ENCODE data around the gene ASIC5. TPM values are rescaled to one million over a fixed set of nuclear protein-coding genes. Genes with fewer than 3 reads are reported as not detected.

The ASIC5 gene
- total and polyA plus RNA-seq, 9 donors = not detected

DNA sequence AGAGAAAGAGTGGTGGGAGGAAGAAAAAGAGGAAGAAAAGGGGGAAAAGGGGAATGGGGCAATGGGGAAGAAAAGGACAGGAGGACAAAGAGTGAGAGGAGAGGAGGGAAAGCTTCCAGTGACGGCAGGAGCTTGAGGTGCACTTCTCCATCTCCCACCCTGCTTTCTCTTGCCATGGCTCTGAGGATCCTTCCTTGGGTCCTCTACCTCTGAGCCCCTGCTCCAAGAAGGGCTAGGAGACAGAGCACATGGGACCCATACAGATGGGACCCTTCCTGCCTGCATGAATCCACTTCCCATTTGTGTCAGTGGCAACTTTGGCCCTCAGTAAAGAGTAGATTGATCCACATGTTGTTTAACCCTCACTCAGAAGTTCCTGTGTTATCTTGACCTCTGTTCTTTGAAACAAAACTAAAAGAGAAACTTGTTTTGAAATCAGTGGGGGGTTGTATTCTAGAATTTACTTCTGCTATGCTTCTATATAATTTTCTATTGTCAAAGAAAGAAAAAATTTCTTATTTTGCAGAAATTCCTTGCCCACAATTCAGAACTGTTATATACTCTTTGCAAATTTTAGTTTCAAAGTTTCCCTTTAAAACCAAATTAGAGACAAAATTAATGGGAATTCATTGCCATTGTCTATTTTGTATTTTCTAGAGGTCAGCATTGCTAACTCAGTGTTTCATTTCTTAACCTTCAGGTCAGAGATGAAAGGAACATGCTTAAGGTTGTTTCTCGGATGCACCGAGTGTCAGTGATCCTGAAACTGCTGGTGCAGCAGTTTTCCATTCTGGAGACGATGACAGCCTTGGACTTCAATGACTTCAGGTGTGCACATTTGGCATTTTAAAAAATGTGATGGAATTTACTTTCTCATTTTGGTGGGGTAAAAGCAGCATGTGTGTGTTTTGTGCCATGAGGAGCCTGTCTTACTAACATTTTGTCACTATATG, 42.4 kb upstream of the ASIC5 start:
- no peaks in the 10 kb centered on the region for H3K9me3 ChIP-seq
- intact Hi-C loops (cut with DNase I) = no loop called here

DNA sequence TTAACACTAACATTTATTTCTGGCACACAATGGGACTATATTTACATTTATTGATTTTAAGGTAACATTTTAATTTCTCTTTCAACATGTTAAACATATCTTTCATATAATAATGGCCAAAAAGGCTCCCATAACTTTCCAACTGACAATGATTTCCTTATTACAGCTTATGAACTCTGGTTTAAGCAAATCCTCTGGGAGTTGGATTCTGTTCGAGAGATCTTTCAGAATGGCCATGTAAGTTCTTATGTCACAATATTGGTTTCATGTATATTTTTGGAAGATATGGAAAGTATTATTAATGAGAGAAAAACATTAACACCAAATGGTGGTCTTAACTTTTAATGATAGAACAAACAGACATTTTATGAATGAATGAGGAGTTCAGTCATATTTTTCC, 41.5 kb upstream of the ASIC5 start:
- no peak overlapping the region for H3K4me3 ChIP-seq
- TF ChIP-seq, protein P1, sequence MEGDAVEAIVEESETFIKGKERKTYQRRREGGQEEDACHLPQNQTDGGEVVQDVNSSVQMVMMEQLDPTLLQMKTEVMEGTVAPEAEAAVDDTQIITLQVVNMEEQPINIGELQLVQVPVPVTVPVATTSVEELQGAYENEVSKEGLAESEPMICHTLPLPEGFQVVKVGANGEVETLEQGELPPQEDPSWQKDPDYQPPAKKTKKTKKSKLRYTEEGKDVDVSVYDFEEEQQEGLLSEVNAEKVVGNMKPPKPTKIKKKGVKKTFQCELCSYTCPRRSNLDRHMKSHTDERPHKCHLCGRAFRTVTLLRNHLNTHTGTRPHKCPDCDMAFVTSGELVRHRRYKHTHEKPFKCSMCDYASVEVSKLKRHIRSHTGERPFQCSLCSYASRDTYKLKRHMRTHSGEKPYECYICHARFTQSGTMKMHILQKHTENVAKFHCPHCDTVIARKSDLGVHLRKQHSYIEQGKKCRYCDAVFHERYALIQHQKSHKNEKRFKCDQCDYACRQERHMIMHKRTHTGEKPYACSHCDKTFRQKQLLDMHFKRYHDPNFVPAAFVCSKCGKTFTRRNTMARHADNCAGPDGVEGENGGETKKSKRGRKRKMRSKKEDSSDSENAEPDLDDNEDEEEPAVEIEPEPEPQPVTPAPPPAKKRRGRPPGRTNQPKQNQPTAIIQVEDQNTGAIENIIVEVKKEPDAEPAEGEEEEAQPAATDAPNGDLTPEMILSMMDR (IDR thresholded peaks at IDR 0.05) = no peak
- TF ChIP-seq POLR2A (IDR thresholded peaks at IDR 0.05) = no peak
- no peaks in the 10 kb centered on the region for H3K36me3 ChIP-seq
- H3K9me3 ChIP-seq = no peaks in the 10 kb centered on the region
- no peak overlapping the region for H3K27ac ChIP-seq
- 89 to 93% (median 89%) methylated on average over 1 of the region's 1 CpG for WGBS, 3 donors
- H3K27me3 ChIP-seq = no peaks in the 10 kb centered on the region
- intact Hi-C loops (cut with DNase I) = no loop called here
- no peaks in the 10 kb centered on the region for H3K4me1 ChIP-seq (ENCODE audit: insufficient read depth)
- DNase-seq = no peak

More for the DNA sequence above, 42.4 kb upstream of the ASIC5 start:
- TF ChIP-seq, protein P1 (IDR thresholded peaks at IDR 0.05) = no peak
- TF ChIP-seq EP300 (IDR thresholded peaks at IDR 0.05) (no peak), POLR2A (IDR thresholded peaks at IDR 0.05) (no peak)
- Histone ChIP-seq H3K27ac (no peak overlapping the region), H3K4me1 (ENCODE audit: insufficient read depth) (no peaks in the 10 kb centered on the region), H3K4me3 (no peak overlapping the region), H3K36me3 (no peaks in the 10 kb centered on the region), H3K27me3 (no peaks in the 10 kb centered on the region)
- DNase-seq = no peak
- 87 to 92% (median 87%) methylated on average over 4 of the region's 4 CpGs for WGBS, 3 donors

DNA sequence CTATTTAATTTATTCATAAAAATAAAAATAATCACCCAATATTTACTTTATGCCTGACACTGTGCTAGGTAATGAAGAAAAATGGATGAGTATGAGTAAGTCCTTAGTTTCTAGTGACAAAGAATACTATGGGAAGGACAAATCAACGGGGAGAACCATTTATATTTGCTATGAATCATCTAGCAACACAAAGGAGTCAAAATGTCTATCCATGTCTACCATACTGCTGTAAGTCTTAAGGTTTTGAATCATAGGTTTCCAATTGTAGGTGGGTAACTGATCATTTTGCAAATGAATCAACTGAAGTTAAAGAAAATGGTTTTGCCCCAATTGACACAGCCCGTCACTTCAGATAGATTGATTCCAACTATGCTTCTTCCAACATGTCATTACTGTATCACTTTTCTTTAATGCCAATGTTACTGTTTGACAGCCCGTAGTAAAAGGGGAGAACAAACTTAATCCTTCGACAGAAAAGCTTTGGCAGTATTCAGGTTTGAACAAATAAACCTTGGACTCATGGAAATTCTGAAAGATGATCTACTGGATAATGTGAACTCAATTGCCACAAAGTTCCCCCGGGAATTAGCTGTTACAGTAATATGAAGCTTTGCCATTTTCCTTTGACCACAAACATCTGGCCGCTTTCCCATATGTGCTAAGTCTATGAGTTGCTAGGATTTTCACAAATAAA, 40.6 kb upstream of the ASIC5 start:
- TF ChIP-seq POLR2A (IDR thresholded peaks at IDR 0.05) = no peak
- TF ChIP-seq, protein P1 (IDR thresholded peaks at IDR 0.05) = no peak
- TF ChIP-seq EP300 (IDR thresholded peaks at IDR 0.05) = no peak
- Histone ChIP-seq H3K4me3 (no peak overlapping the region), H3K27me3 (no peaks in the 10 kb centered on the region), H3K36me3 (no peaks in the 10 kb centered on the region), H3K4me1 (ENCODE audit: insufficient read depth) (no peaks in the 10 kb centered on the region), H3K27ac (no peak overlapping the region), H3K9me3 (no peaks in the 10 kb centered on the region)
- intact Hi-C loops (cut with DNase I) = no loop called here
- no peak for DNase-seq
- 46 to 47% (median 46%) methylated on average over 6 of the region's 6 CpGs for WGBS, 3 donors

DNA sequence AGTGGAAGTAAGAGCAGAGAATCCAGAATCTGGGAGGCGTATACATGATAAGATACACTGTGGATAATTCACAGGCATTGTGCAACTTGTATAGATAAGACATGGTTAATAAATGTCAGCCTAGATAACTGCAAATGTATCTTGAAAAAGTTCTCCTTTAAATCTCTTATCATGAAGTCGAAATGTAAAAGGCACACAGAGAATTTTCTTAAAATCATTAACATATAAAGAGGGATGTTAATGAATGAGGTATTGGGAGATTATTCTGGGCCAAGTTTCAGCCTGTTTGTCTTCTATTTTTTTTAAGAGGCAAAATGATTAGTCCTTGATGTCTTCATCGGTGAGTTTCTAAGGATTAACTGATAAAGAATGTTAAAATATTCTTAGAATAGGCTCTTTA, 38.3 kb upstream of the ASIC5 start:
- H3K9me3 ChIP-seq = no peaks in the 10 kb centered on the region
- intact Hi-C loops (cut with DNase I) = no loop called here
- no peaks in the 10 kb centered on the region for H3K27me3 ChIP-seq
- DNase-seq = no peak
- no peaks in the 10 kb centered on the region for H3K4me1 ChIP-seq (ENCODE audit: insufficient read depth)
- TF ChIP-seq, protein P1 (IDR thresholded peaks at IDR 0.05) = no peak
- TF ChIP-seq POLR2A (IDR thresholded peaks at IDR 0.05) = no peak
- TF ChIP-seq EP300 (IDR thresholded peaks at IDR 0.05) = no peak
- 35 to 46% (median 43%) methylated on average over 3 of the region's 3 CpGs for WGBS, 3 donors
- H3K36me3 ChIP-seq = no peaks in the 10 kb centered on the region
- no peak overlapping the region for H3K27ac ChIP-seq
- H3K4me3 ChIP-seq = no peak overlapping the region

Data from ovary (tissue), 9 donors.